Activated B cell treated with CpG ODN at 0.5 μM for 24 hours (primary cell): ENCODE results near the gene HIVEP1. TPM values are rescaled to one million over a fixed set of nuclear protein-coding genes. Genes with fewer than 3 reads are reported as not detected.

Experiments used
- ATAC-seq: fragments of 200-7000 bp; cut with Tn5 transposase; one replicate; pipeline ENCODE4 v1.10.0; 2021; ENCODE audit warnings: low read depth, mild to moderate bottlenecking, moderate library complexity
- CTCF ChIA-PET: fragments of 350-600 bp; sonication (Branson Sonifier 250); formaldehyde crosslinking; loops from one replicate; lab custom pipeline; 2021; ENCODE audit warnings: antibody characterized with exemption; lab: Charles Lee
- POLR2A ChIA-PET: fragments of 350-600 bp; sonication (Branson Sonifier 250); formaldehyde crosslinking; loops from one replicate; lab custom pipeline; 2021; ENCODE audit warnings: antibody characterized with exemption; lab: Charles Lee
- DNase-seq: peaks from one replicate; pipeline ENCODE4 v3.0.0; 2022
- H3K27ac Mint-ChIP-seq: one replicate; pipeline ENCODE4 v1.8.0; 2020; ENCODE audit warnings: mixed read lengths
- H3K27me3 Mint-ChIP-seq: one replicate; pipeline ENCODE4 v1.8.0; 2021; ENCODE audit warnings: mixed read lengths
- H3K36me3 Mint-ChIP-seq: one replicate; pipeline ENCODE4 v1.8.0; 2021; ENCODE audit warnings: low read depth, mixed read lengths
- H3K4me1 Mint-ChIP-seq: one replicate; pipeline ENCODE4 v1.8.0; 2021; ENCODE audit warnings: mixed read lengths
- H3K4me3 Mint-ChIP-seq: one replicate; pipeline ENCODE4 v1.8.0; 2020; ENCODE audit warnings: mild to moderate bottlenecking, mixed read lengths
- H3K9me3 Mint-ChIP-seq: one replicate; pipeline ENCODE4 v1.8.0; 2020; ENCODE audit warnings: mixed read lengths
- CTCF ChIP-seq: fragments of 200-600 bp; IDR thresholded peaks from one replicate; pipeline ENCODE4 v1.8.0; 2022; ENCODE audit warnings: antibody characterized with exemption, mild to moderate bottlenecking
- intact Hi-C: fragments of 100-400 bp; cut with micrococcal nuclease; formaldehyde crosslinking; loops from one replicate; pipeline ENCODE4 v1.15.1; 2024
- total RNA-seq: library from RNA; stranded (reverse); gene quantifications from 2 replicates; pipeline ENCODE4 v1.2.3, GENCODE V29; 2022

HIVEP1 gene
- total RNA-seq, 1 donor from 2014 or later: 91.0 TPM

DNA sequence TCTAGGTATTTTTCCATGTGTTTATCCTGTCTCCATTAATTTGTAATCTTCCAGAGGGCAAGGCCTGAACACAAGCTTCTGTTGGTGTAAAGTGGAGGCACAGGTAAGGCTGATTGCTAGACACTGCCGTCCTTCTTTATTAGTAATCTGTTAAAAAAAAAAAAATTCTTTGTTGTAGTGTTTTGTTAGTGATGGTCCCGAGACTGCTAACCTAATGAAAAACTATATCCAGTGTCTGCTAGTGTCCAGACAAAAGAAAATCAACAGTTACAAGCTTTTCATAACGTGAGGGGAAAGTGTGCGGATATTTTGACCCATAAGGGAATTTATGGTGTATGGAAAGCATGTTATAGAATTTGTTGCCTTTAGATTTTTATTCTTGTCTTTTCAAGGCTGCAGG, 4.2 kb upstream of the HIVEP1 start:
- DNase-seq (no peak), ATAC-seq (no peak)
- peaks cover 10% of the 10 kb centered on the region for H3K36me3 Mint-ChIP-seq
- peaks cover 24% of the 10 kb centered on the region for H3K4me1 Mint-ChIP-seq
- CTCF ChIA-PET: no interaction called here
- no peak for TF ChIP-seq CTCF
- intact Hi-C loops: loop anchor here (1.0 to 5.0 kb wide), 5 partner anchors 9 to 916 kb away; partner anchors contain the start of gene SMIM13
- H3K27ac Mint-ChIP-seq: peak overlapping the region; percentile 99
- H3K4me3 Mint-ChIP-seq: peak overlapping the region; percentile 97
- no peaks in the 10 kb centered on the region for H3K9me3 Mint-ChIP-seq
- POLR2A ChIA-PET: interaction anchor here (1.6 to 6.2 kb wide), 3 partner anchors 32 to 183 kb away, joined by 5 to 21 read pairs (median 6); no protein-coding TSS in a partner anchor
- no peaks in the 10 kb centered on the region for H3K27me3 Mint-ChIP-seq

DNA sequence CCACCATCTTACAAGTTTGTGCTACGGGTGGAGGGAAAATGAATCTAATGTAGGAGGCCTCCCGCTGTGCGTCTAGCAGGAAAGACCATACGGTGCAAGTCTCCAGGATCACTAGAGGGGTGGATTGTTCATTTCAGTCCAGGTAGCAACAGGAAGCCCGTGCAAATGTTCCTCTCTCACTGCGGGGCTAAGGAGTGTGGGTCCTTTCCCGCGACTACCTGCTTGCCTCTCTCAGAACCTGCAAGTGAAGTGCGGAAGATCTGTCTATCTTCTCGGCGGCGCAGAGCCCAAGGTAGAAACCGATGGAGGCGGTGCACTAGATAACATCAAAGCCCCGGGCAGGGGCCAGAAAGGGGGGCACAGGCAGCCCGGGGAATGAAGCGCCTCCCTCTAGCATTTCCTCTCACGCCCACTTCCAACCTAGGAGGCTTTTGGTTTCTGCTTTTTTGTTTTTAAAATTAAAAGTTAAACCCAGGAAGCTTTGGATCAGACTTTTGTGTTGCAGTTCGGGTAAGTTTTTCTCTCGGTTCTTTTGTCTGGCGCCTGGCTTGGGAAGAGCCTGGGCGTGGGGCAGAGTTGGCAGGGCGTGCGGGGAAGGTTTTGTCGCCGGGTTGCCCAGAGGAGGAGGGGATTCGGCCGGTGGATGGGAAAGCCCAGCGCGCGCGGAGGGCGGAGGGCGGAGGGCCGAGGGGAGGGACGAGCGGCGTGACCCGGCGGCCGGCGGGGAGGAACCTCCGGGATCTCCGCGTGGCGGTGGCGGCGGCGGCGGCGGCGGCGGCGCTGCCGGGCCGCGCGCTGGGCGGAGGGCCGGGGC, 3.5 kb upstream of the HIVEP1 start:
- POLR2A ChIA-PET: interaction anchor here (0.7 to 6.3 kb wide), 12 partner anchors 18 to 186 kb away, joined by 3 to 84 read pairs (median 6); no protein-coding TSS in a partner anchor
- DNase-seq (peak; percentile 78), ATAC-seq (peak; percentile 22)
- Mint-ChIP-seq H3K9me3 (no peaks in the 10 kb centered on the region), H3K27me3 (no peaks in the 10 kb centered on the region), H3K36me3 (peaks cover 14% of the 10 kb centered on the region), H3K4me1 (peaks cover 29% of the 10 kb centered on the region), H3K4me3 (peak overlapping the region; percentile 97), H3K27ac (peak overlapping the region; percentile 99)
- TF ChIP-seq CTCF: no peak
- intact Hi-C loops: loop anchor here (1.0 to 5.0 kb wide), 5 partner anchors 9 to 916 kb away; partner anchors contain the start of gene SMIM13
- CTCF ChIA-PET: no interaction called here

GRCh38 chr6:12009180-12009685, 2.9 kb upstream of the HIVEP1 start:
- H3K27ac Mint-ChIP-seq: peak overlapping the region; percentile 95
- no peak for ATAC-seq
- peaks cover 35% of the 10 kb centered on the region for H3K4me1 Mint-ChIP-seq
- ChIA-PET POLR2A (interaction anchor here (0.7 to 6.3 kb wide), 15 partner anchors 19 to 295 kb away, joined by 3 to 84 read pairs (median 4); no protein-coding TSS in a partner anchor), CTCF (no interaction called here)
- peak overlapping the region; percentile 92 for H3K4me3 Mint-ChIP-seq
- H3K36me3 Mint-ChIP-seq: peaks cover 18% of the 10 kb centered on the region
- no peak for DNase-seq
- no peaks in the 10 kb centered on the region for H3K27me3 Mint-ChIP-seq
- intact Hi-C loops: loop anchor here (2.0 to 5.0 kb wide), 3 partner anchors 132 to 917 kb away; partner anchors contain the start of gene SMIM13
- TF ChIP-seq CTCF: no peak
- no peaks in the 10 kb centered on the region for H3K9me3 Mint-ChIP-seq

DNA sequence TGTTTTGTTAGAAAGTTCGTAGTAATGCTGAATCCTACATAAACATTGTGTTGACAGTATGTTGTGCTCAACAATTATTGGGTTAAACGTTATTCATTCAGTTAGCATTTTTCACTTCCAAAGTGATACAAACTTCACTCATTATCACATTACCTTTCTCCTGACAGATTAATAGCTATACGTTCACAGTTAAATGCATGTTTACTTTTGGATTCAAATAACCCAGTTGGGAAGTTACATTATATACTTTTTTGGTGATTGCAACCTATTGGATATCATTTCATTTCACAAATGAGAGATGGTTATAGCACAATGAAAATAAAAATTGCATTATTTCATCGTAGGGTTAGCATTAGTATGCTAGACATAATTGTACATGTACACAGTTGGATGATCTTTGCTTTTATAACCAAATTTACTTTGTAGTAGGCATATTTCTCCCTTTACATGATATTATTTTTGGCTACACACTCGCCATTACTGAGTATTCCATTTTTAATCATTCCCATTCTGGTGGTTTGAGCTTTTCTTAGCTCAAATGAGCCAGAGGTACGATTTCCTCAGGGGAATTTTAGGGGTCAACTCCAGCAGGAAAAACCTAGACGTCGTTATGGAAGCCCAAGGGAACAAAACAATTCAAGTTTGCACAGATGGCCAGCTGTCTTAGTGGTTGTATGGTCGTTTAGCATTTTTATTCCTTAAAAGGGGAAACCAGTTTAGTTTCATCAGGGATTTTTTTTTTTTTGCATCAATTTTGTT, 2.1 kb upstream of the HIVEP1 start:
- CTCF ChIA-PET: interaction anchor here (0.6 to 1.1 kb wide), 3 partner anchors 56 to 218 kb away, joined by 3 to 4 read pairs (median 3); no protein-coding TSS in a partner anchor
- peaks cover 26% of the 10 kb centered on the region for H3K36me3 Mint-ChIP-seq

More for the DNA sequence above, 2.1 kb upstream of the HIVEP1 start:
- Mint-ChIP-seq H3K9me3 (no peaks in the 10 kb centered on the region), H3K4me1 (peaks cover 42% of the 10 kb centered on the region), H3K4me3 (peak overlapping the region; percentile 92), H3K27ac (peak overlapping the region; percentile 95), H3K27me3 (no peaks in the 10 kb centered on the region)
- ATAC-seq (no peak), DNase-seq (no peak)
- intact Hi-C loops: loop anchor here (2.0 to 5.0 kb wide), 6 partner anchors 133 to 1293 kb away; partner anchors contain the start of gene SMIM13
- POLR2A ChIA-PET: interaction anchor here (0.7 to 6.3 kb wide), 18 partner anchors 35 to 1802 kb away, joined by 3 to 84 read pairs (median 4); no protein-coding TSS in a partner anchor
- TF ChIP-seq CTCF: no peak
